GM23338 (cell line): ENCODE measurements around the gene CLCNKA. TPM values are rescaled to one million over a fixed set of nuclear protein-coding genes. Genes with fewer than 3 reads are reported as not detected.
"Not testable (repeated sequence)": the region's sequence is repeated elsewhere in the genome, so short reads cannot be mapped to it uniquely, and the experiment has no call there.

Experiments
- ATAC-seq: fragments of 200-7000 bp; cut with Tn5 transposase; 3 replicates; pipeline ENCODE4 v1.9.1; 2020
- DNase-seq: peaks from one replicate; pipeline ENCODE4 v3.0.0-alpha.2; 2015; ENCODE audit warnings: low spot score
- H2AFZ ChIP-seq: fragments of 200-600 bp; sonication (generic); 2 replicates; pipeline ENCODE4 v1.8.0; 2016; ENCODE audit warnings: antibody characterized with exemption, mild to moderate bottlenecking, moderate library complexity
- H3F3A ChIP-seq: fragments of 200-600 bp; sonication (generic); replicated peaks from 2 replicates; pipeline ENCODE4 v1.8.0; 2017; ENCODE audit warnings: antibody characterized with exemption, mixed run types, low read depth
- H3K27ac ChIP-seq: fragments of 200-600 bp; sonication (generic); 2 replicates; pipeline ENCODE4 v1.6.1; 2016; ENCODE audit warnings: low read depth
- H3K27me3 ChIP-seq: fragments of 200-600 bp; sonication (generic); 2 replicates; pipeline ENCODE4 v1.8.0; 2016; ENCODE audit warnings: mild to moderate bottlenecking, mixed run types, moderate library complexity; ENCODE audit not compliant: insufficient read depth
- H3K36me3 ChIP-seq: fragments of 200-600 bp; sonication (generic); 2 replicates; pipeline ENCODE4 v1.8.0; 2016; ENCODE audit warnings: mild to moderate bottlenecking; ENCODE audit not compliant: insufficient read depth
- H3K4me1 ChIP-seq: fragments of 200-600 bp; sonication (generic); 2 replicates; pipeline ENCODE4 v1.8.0; 2016; ENCODE audit warnings: mild to moderate bottlenecking, moderate library complexity; ENCODE audit not compliant: insufficient read depth
- H3K4me2 ChIP-seq: fragments of 200-600 bp; sonication (generic); 2 replicates; pipeline ENCODE4 v1.7.1; 2017; ENCODE audit warnings: mixed run types
- H3K4me3 ChIP-seq: fragments of 200-600 bp; sonication (generic); 2 replicates; pipeline ENCODE4 v1.6.1; 2016; ENCODE audit warnings: mixed run types
- H3K79me2 ChIP-seq: fragments of 200-600 bp; sonication (generic); replicated peaks from 2 replicates; pipeline ENCODE4 v1.8.0; 2017; ENCODE audit warnings: mild to moderate bottlenecking; ENCODE audit not compliant: insufficient read depth
- H3K9me2 ChIP-seq: fragments of 200-600 bp; sonication (generic); 2 replicates; pipeline ENCODE4 v1.8.0; 2017; ENCODE audit not compliant: insufficient read depth
- H4K20me1 ChIP-seq: fragments of 200-600 bp; sonication (generic); replicated peaks from 2 replicates; pipeline ENCODE4 v1.8.0; 2017; ENCODE audit warnings: mild to moderate bottlenecking; ENCODE audit not compliant: insufficient read depth
- H3K27ac Mint-ChIP-seq: 2 replicates; pipeline ENCODE4 v1.8.0; 2020; ENCODE audit warnings: inconsistent platforms, mild to moderate bottlenecking, moderate library complexity, mixed read lengths
- H3K27me3 Mint-ChIP-seq: 3 replicates; pipeline ENCODE4 v1.8.0; 2022; ENCODE audit warnings: low read depth, mild to moderate bottlenecking, moderate library complexity, mixed read lengths, inconsistent platforms; ENCODE audit not compliant: insufficient read depth, poor library complexity
- H3K36me3 Mint-ChIP-seq: 3 replicates; pipeline ENCODE4 v1.8.0; 2021; ENCODE audit warnings: low read depth, mild to moderate bottlenecking, inconsistent platforms, moderate library complexity, mixed read lengths
- H3K4me1 Mint-ChIP-seq: 3 replicates; pipeline ENCODE4 v1.8.0; 2020; ENCODE audit warnings: mild to moderate bottlenecking, inconsistent platforms, mixed read lengths
- H3K4me3 Mint-ChIP-seq: 3 replicates; pipeline ENCODE4 v1.8.0; 2021; ENCODE audit warnings: moderate library complexity, mild to moderate bottlenecking, inconsistent platforms, mixed read lengths
- H3K9me3 Mint-ChIP-seq: 3 replicates; pipeline ENCODE4 v1.8.0; 2020; ENCODE audit warnings: moderate library complexity, mild to moderate bottlenecking, inconsistent platforms, mixed read lengths
- CREB1 ChIP-seq: fragments of 250-450 bp; sonication (Bioruptor Pico); IDR thresholded peaks from 2 replicates; pipeline ENCODE4 v1.5.0; 2020; ENCODE audit warnings: low read depth, mild to moderate bottlenecking, moderate library complexity
- CTCF ChIP-seq, 2 experiments: fragments of 200-600 bp in 1 of 2; sonication (generic) in 1 of 2; conservative IDR thresholded peaks; 2 replicates each; pipeline versions ENCODE4 v1.5.1 to v1.6.1; 2016 to 2017; ENCODE audit warnings: antibody characterized with exemption in 2 of 2, low read depth in 2 of 2, mild to moderate bottlenecking in 2 of 2, moderate library complexity in 1 of 2
- EZH2 ChIP-seq: fragments of 200-600 bp; sonication (generic); IDR thresholded peaks from one replicate; pipeline ENCODE4 v1.8.0; 2017; ENCODE audit warnings: antibody characterized with exemption, mild to moderate bottlenecking, low read depth; ENCODE audit not compliant: unreplicated experiment
- EZH2phosphoT487 ChIP-seq: fragments of 200-600 bp; sonication (generic); IDR thresholded peaks from one replicate; pipeline ENCODE4 v1.8.1; 2018; ENCODE audit warnings: antibody characterized with exemption; ENCODE audit not compliant: unreplicated experiment
- STAT1 ChIP-seq: IDR thresholded peaks from one replicate; pipeline ENCODE4 v1.6.1; 2016; ENCODE audit warnings: antibody characterized with exemption; ENCODE audit not compliant: unreplicated experiment
- polyA plus RNA-seq: library from polyadenylated mRNA; unstranded; fragments of >200 nt; fragmentation: Nextera tagmentation; extraction: Ambion mirVana; gene quantifications from 2 replicates; pipeline ENCODE4 v1.2.1, GENCODE V29; 2016
- total RNA-seq: library from RNA; depleted of rRNA; stranded (reverse); fragments of >200 nt; shearing (Covaris generic); gene quantifications from 2 replicates; pipeline ENCODE4 v1.2.3, GENCODE V29; 2014
- TF ChIP-seq, protein P1 (sequence below): IDR thresholded peaks from 2 replicates; pipeline ENCODE4 v1.6.1; 2016; ENCODE audit warnings: antibody characterized with exemption

The CLCNKA gene
- total and polyA plus RNA-seq, 2 experiments from 2014 or later: 0.59 to 0.76 TPM

DNA sequence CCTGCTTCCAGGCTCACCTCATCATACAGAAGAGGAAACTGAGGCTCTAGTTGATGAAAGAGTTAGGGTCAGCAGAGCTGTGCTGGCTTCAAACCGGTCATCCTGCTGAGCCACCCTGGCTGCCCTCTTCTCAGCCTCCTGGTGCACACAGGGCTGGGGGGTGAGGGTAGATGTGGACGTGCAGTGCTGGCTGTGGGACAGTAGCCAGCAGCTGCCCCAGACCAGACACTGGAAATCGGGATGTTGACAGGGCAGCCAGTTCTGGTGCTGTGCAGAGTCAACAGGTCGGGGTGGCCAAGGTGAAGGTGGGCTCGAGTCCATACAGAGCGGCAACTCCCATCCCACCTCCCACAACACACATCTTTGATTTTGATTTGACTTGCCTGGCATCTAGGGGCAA lies 1.5 kb upstream of the CLCNKA start:
- Histone ChIP-seq H3K79me2 (no peaks in the 10 kb centered on the region), H3K27me3 (no peaks in the 10 kb centered on the region), H3K9me2 (no peaks in the 10 kb centered on the region), H3F3A (no peaks in the 10 kb centered on the region), H3K27ac (no peak overlapping the region), H3K4me1 (peaks cover 19% of the 10 kb centered on the region; the same call in 1 of the 2 replicates), H2AFZ (no peak overlapping the region), H3K4me3 (no peak overlapping the region), H3K4me2 (no peak overlapping the region), H4K20me1 (no peaks in the 10 kb centered on the region), H3K36me3 (no peaks in the 10 kb centered on the region)
- ATAC-seq (no peak), DNase-seq (no peak)
- H3K4me1 Mint-ChIP-seq: peaks cover 39% of the 10 kb centered on the region
- no peak overlapping the region for H3K4me3 Mint-ChIP-seq
- TF ChIP-seq EZH2phosphoT487: no peak
- TF ChIP-seq CTCF (conservative IDR thresholded peaks at IDR 0.05; ENCODE audit: low read depth in 2 of 2): no peak
- TF ChIP-seq, protein P1, sequence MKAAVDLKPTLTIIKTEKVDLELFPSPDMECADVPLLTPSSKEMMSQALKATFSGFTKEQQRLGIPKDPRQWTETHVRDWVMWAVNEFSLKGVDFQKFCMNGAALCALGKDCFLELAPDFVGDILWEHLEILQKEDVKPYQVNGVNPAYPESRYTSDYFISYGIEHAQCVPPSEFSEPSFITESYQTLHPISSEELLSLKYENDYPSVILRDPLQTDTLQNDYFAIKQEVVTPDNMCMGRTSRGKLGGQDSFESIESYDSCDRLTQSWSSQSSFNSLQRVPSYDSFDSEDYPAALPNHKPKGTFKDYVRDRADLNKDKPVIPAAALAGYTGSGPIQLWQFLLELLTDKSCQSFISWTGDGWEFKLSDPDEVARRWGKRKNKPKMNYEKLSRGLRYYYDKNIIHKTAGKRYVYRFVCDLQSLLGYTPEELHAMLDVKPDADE: no peak
- H3K27me3 Mint-ChIP-seq: peaks cover 28% of the 10 kb centered on the region
- H3K9me3 Mint-ChIP-seq: no peaks in the 10 kb centered on the region
- no peaks in the 10 kb centered on the region for H3K36me3 Mint-ChIP-seq
- H3K27ac Mint-ChIP-seq: no peak overlapping the region

DNA sequence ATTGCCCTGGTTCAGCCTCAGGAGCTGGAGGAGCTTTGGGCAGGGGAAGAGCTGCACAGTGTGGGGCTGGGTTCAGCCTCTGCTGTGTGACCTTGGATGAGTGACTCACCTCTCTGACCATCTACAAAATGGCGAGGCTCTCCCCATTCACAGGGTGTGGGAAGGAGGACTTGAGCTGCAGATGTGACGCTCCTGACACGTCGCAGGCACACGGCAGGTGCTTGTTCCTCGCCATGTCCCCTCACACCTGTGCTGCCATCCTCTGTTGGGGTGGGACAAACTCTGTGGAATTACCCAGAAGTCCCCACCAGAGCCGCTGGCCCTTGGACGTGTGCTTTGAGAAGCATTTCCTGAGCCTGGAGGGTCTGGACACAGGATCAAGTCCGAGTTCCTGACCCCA lies 958 bp upstream of the CLCNKA start:
- not testable (repeated sequence) for H3K9me2 ChIP-seq, H3K4me2 ChIP-seq, H3K27me3 ChIP-seq, H3K4me3 ChIP-seq, H3K4me3 Mint-ChIP-seq, H3K27ac ChIP-seq, H2AFZ ChIP-seq, H3K27ac Mint-ChIP-seq, ATAC-seq, H3K36me3 ChIP-seq, H3K36me3 Mint-ChIP-seq, DNase-seq, H3F3A ChIP-seq, H3K79me2 ChIP-seq, H3K9me3 Mint-ChIP-seq, H4K20me1 ChIP-seq
- peaks cover 34% of the 10 kb centered on the region for H3K4me1 Mint-ChIP-seq
- H3K4me1 ChIP-seq: peaks cover 18% of the 10 kb centered on the region; the same call in 1 of the 2 replicates
- peaks cover 28% of the 10 kb centered on the region for H3K27me3 Mint-ChIP-seq

GRCh38 chr1:16022393-16022792 lies 557 bp downstream of the CLCNKA start:
- Mint-ChIP-seq H3K4me1 (peaks cover 20% of the 10 kb centered on the region), H3K4me3 (no peak overlapping the region), H3K36me3 (no peaks in the 10 kb centered on the region), H3K27me3 (peaks cover 28% of the 10 kb centered on the region), H3K9me3 (no peaks in the 10 kb centered on the region), H3K27ac (no peak overlapping the region)
- Histone ChIP-seq H3K4me2 (no peak overlapping the region), H3K36me3 (no peaks in the 10 kb centered on the region), H3F3A (no peaks in the 10 kb centered on the region), H3K4me1 (peaks cover 10% of the 10 kb centered on the region), H3K27ac (no peak overlapping the region), H4K20me1 (no peaks in the 10 kb centered on the region), H3K9me2 (no peaks in the 10 kb centered on the region), H2AFZ (no peak overlapping the region), H3K27me3 (no peaks in the 10 kb centered on the region), H3K4me3 (no peak overlapping the region), H3K79me2 (no peaks in the 10 kb centered on the region)
- no peak for DNase-seq
- ATAC-seq: no peak
- TF ChIP-seq STAT1 (no peak), CREB1 (CRISPR knock-in tag) (no peak), EZH2 (no peak), CTCF (conservative IDR thresholded peaks at IDR 0.05; ENCODE audit: low read depth in 2 of 2) (no peak)
